Type B pancreatic cell (in vitro differentiated cells): ENCODE measurements around the gene WDR93. TPM values are rescaled to one million over a fixed set of nuclear protein-coding genes. Genes with fewer than 3 reads are reported as not detected.

ENCODE experiments used
- DNase-seq: peaks from one replicate; pipeline ENCODE4 v3.0.0; 2021; ENCODE audit warnings: mixed read lengths; ENCODE audit not compliant: unreplicated experiment; ENCODE audit errors: extremely low spot score
- H3K27ac Mint-ChIP-seq: 2 replicates; pipeline ENCODE4 v1.8.0; 2021; ENCODE audit warnings: mild to moderate bottlenecking, mixed read lengths
- H3K27me3 Mint-ChIP-seq: 2 replicates; pipeline ENCODE4 v1.8.0; 2021; ENCODE audit warnings: mixed read lengths
- H3K36me3 Mint-ChIP-seq: 2 replicates; pipeline ENCODE4 v1.8.0; 2021; ENCODE audit warnings: mixed read lengths
- H3K4me1 Mint-ChIP-seq: one replicate; pipeline ENCODE4 v1.8.0; 2021; ENCODE audit warnings: mixed read lengths; ENCODE audit not compliant: unreplicated experiment
- H3K4me3 Mint-ChIP-seq: 2 replicates; pipeline ENCODE4 v1.8.0; 2021; ENCODE audit warnings: mild to moderate bottlenecking, mixed read lengths
- H3K9me3 Mint-ChIP-seq: 2 replicates; pipeline ENCODE4 v1.8.0; 2021; ENCODE audit warnings: mixed read lengths
- CTCF ChIP-seq: fragments of 200-600 bp; sonication (generic); conservative IDR thresholded peaks from 2 replicates; pipeline ENCODE4 v1.5.0; 2021; ENCODE audit warnings: antibody characterized with exemption, mild to moderate bottlenecking
- total RNA-seq: library from RNA; stranded (reverse); gene quantifications from 2 replicates; pipeline ENCODE4 v1.2.1, GENCODE V29; 2021; ENCODE audit warnings: low replicate concordance

WDR93 gene
- total RNA-seq, 1 donor from 2014 or later = 1.5 TPM

- Mint-ChIP-seq H3K9me3 (no peaks in the 10 kb centered on the region), H3K27me3 (peaks cover 23% of the 10 kb centered on the region), H3K4me3 (no peak overlapping the region), H3K4me1 (peaks cover 5% of the 10 kb centered on the region), H3K27ac (no peak overlapping the region), H3K36me3 (no peaks in the 10 kb centered on the region)
- no peak for TF ChIP-seq CTCF
- no peak for DNase-seq
These were observed 2.5 kb downstream of the WDR93 start for GRCh38 chr15:89693091-89693490.

- DNase-seq = no peak
- Mint-ChIP-seq H3K27me3 (peaks cover 23% of the 10 kb centered on the region), H3K27ac (no peak overlapping the region), H3K36me3 (no peaks in the 10 kb centered on the region), H3K4me1 (peaks cover 5% of the 10 kb centered on the region), H3K9me3 (no peaks in the 10 kb centered on the region), H3K4me3 (no peak overlapping the region)
- TF ChIP-seq CTCF = no peak
These were observed 3.1 kb downstream of the WDR93 start for GRCh38 chr15:89693696-89694095.

- Mint-ChIP-seq H3K36me3 (no peaks in the 10 kb centered on the region), H3K4me3 (no peak overlapping the region), H3K4me1 (peaks cover 5% of the 10 kb centered on the region), H3K27ac (no peak overlapping the region), H3K9me3 (no peaks in the 10 kb centered on the region), H3K27me3 (peaks cover 32% of the 10 kb centered on the region)
- DNase-seq = no peak
- no peak for TF ChIP-seq CTCF
These were observed 4.6 kb downstream of the WDR93 start for GRCh38 chr15:89695198-89695597.

- Mint-ChIP-seq H3K36me3 (no peaks in the 10 kb centered on the region), H3K4me1 (no peaks in the 10 kb centered on the region), H3K4me3 (no peak overlapping the region), H3K27me3 (peaks cover 33% of the 10 kb centered on the region), H3K27ac (no peak overlapping the region), H3K9me3 (no peaks in the 10 kb centered on the region)
- no peak for TF ChIP-seq CTCF
- no peak for DNase-seq
These were observed 13.8 kb downstream of the WDR93 start for GRCh38 chr15:89704411-89704810.

- Mint-ChIP-seq H3K27ac (no peak overlapping the region), H3K27me3 (peaks cover 27% of the 10 kb centered on the region), H3K36me3 (no peaks in the 10 kb centered on the region), H3K9me3 (peaks cover 9% of the 10 kb centered on the region), H3K4me3 (no peak overlapping the region), H3K4me1 (no peaks in the 10 kb centered on the region)
- TF ChIP-seq CTCF = no peak
- DNase-seq = no peak
These were observed 17.0 kb downstream of the WDR93 start for GRCh38 chr15:89707577-89707976.

GRCh38 chr15:89714775-89715174 is 24.2 kb downstream of the WDR93 start:
- Mint-ChIP-seq H3K27ac (no peak overlapping the region), H3K4me1 (no peaks in the 10 kb centered on the region), H3K4me3 (no peak overlapping the region), H3K36me3 (no peaks in the 10 kb centered on the region), H3K27me3 (peaks cover 10% of the 10 kb centered on the region), H3K9me3 (peaks cover 9% of the 10 kb centered on the region)
- no peak for DNase-seq
- TF ChIP-seq CTCF = no peak
